Transverse colon (tissue), 4 donors: Measurements from ENCODE around the gene PACS1. TPM values are rescaled to one million over a fixed set of nuclear protein-coding genes. Genes with fewer than 3 reads are reported as not detected.

Experiments
- DNase-seq: peaks from one replicate; pipeline ENCODE4 v3.0.0-alpha.2; 2019
- H3K27ac ChIP-seq, 4 donors: fragments of 200-600 bp; sonication (generic); 2 replicates each; pipeline ENCODE4 v1.5.1; 2016 to 2018; ENCODE audit warnings: inconsistent platforms in 4 of 4
- H3K27me3 ChIP-seq: fragments of 200-600 bp; sonication (generic); 2 replicates; pipeline ENCODE4 v1.5.1; 2017; ENCODE audit warnings: inconsistent platforms
- H3K36me3 ChIP-seq, 4 donors: fragments of 200-600 bp; sonication (generic); 2 replicates each; pipeline ENCODE4 v1.5.1; 2017 to 2019; ENCODE audit warnings: inconsistent platforms in 4 of 4
- H3K4me1 ChIP-seq, 4 donors: fragments of 200-600 bp; sonication (generic); 2 replicates each; pipeline ENCODE4 v1.5.1; 2017 to 2020; ENCODE audit warnings: inconsistent platforms in 4 of 4
- H3K4me3 ChIP-seq, 4 donors: fragments of 200-600 bp; sonication (generic); 1 replicate in 1 of 4; 2 replicates in 3 of 4; pipeline versions ENCODE4 v1.5.1 to v1.6.1; 2017 to 2019; ENCODE audit warnings: inconsistent platforms in 4 of 4
- H3K9me3 ChIP-seq, 2 donors: fragments of 200-600 bp; sonication (generic); 2 replicates each; pipeline ENCODE4 v1.5.1; 2017 to 2019; ENCODE audit warnings: inconsistent platforms in 2 of 2
- CTCF ChIP-seq, 5 experiments: fragments of 200-600 bp in 3 of 5; fragments of 450-650 bp in 2 of 5; sonication (generic) in 3 of 5; IDR thresholded peaks; 1 replicate in 2 of 5; 2 replicates in 3 of 5; pipeline ENCODE4 v1.5.1; 2016 to 2017; ENCODE audit warnings: antibody characterized with exemption in 5 of 5, inconsistent platforms in 3 of 5, mild to moderate bottlenecking in 2 of 5, moderate library complexity in 1 of 5
- EP300 ChIP-seq: sonication (generic); formaldehyde crosslinking; IDR thresholded peaks from one replicate; pipeline ENCODE4 v1.6.1; 2017; ENCODE audit warnings: antibody characterized with exemption, low read depth
- POLR2A ChIP-seq: fragments of 450-650 bp; IDR thresholded peaks from one replicate; pipeline ENCODE4 v1.6.1; 2016; ENCODE audit warnings: antibody characterized with exemption, mild to moderate bottlenecking, moderate library complexity
- POLR2AphosphoS5 ChIP-seq, 3 donors: sonication (generic); formaldehyde crosslinking; IDR thresholded peaks; one replicate each; pipeline ENCODE4 v1.6.1; 2016; ENCODE audit warnings: antibody characterized with exemption in 3 of 3
- WGBS, 2 donors: methylation state at CpG; one replicate each; pipeline ENCODE4 v1.1.5; 2018; ENCODE audit warnings: low coverage in 1 of 2; 5-methylcytosine and 5-hydroxymethylcytosine counted together
- in situ Hi-C, 4 donors: fragments of 200-750 bp; cut with MboI; loops; one replicate each; pipeline versions ENCODE4 v1.15.0 to v1.15.1; 2017; ENCODE audit warnings: low sequenced_read_pairs in 3 of 4, low pct_ligation_motif_present in 1 of 4, low pct_unique_long_range_greater_than_20kb in 1 of 4
- intact Hi-C: fragments of 100-400 bp; cut with DNase I; formaldehyde crosslinking; loops from one replicate; pipeline ENCODE4 v1.15.1; 2023; ENCODE audit warnings: low total_unique reads
- total RNA-seq, 4 donors: library from RNA; depleted of rRNA; stranded (reverse); fragments of >200 nt; gene quantifications; one replicate each; pipeline ENCODE4 v1.1.0, GENCODE V29; 2016

PACS1 gene
- total RNA-seq, 4 donors from 2014 or later: 9.8 to 52.0 (median 27.2) TPM

- Histone ChIP-seq H3K27me3 (no peaks in the 10 kb centered on the region), H3K36me3 (no peaks in the 10 kb centered on the region), H3K4me3 (no peak overlapping the region), H3K9me3 (no peaks in the 10 kb centered on the region), H3K4me1 (peaks cover 0 to 6% (median 2%) of the 10 kb centered on the region in 4 donors), H3K27ac (no peak overlapping the region)
- DNase-seq: no peak
- TF ChIP-seq POLR2A (no peak), EP300 (no peak), POLR2AphosphoS5 (IDR thresholded peaks at IDR 0.05) (no peak), CTCF (IDR thresholded peaks at IDR 0.05) (no peak)
- in situ Hi-C loops (no loop called here), intact Hi-C loops (no loop called here)
Measured at GRCh38 chr11:66157182-66157864, 87.3 kb downstream of the PACS1 start.

- intact Hi-C loops (no loop called here), in situ Hi-C loops (no loop called here)
- Histone ChIP-seq H3K36me3 (no peaks in the 10 kb centered on the region), H3K9me3 (no peaks in the 10 kb centered on the region), H3K4me1 (peaks cover 0 to 6% (median 2%) of the 10 kb centered on the region in 4 donors), H3K4me3 (no peak overlapping the region), H3K27me3 (no peaks in the 10 kb centered on the region), H3K27ac (no peak overlapping the region)
- 80 to 94% methylated on average over 1 to 5 of the region's 5 CpGs for WGBS, 2 donors
- no peak for DNase-seq
- no peak for TF ChIP-seq EP300
- TF ChIP-seq POLR2AphosphoS5 (IDR thresholded peaks at IDR 0.05): no peak
- TF ChIP-seq CTCF (IDR thresholded peaks at IDR 0.05): no peak
- TF ChIP-seq POLR2A: no peak
Measured at GRCh38 chr11:66158156-66158555, 88.1 kb downstream of the PACS1 start.

GRCh38 chr11:66159324-66159984 lies 89.4 kb downstream of the PACS1 start:
- Histone ChIP-seq H3K4me1 (peaks cover 0 to 6% (median 2%) of the 10 kb centered on the region in 4 donors), H3K4me3 (no peak overlapping the region), H3K27me3 (no peaks in the 10 kb centered on the region), H3K27ac (no peak overlapping the region), H3K36me3 (no peaks in the 10 kb centered on the region), H3K9me3 (no peaks in the 10 kb centered on the region)
- TF ChIP-seq EP300 (no peak), CTCF (IDR thresholded peaks at IDR 0.05) (no peak)
- 61 to 83% methylated on average over 4 to 8 of the region's 8 CpGs for WGBS, 2 donors
- no peak for DNase-seq
- in situ Hi-C loops: no loop called here
- intact Hi-C loops: no loop called here

GRCh38 chr11:66160709-66161108 lies 90.6 kb downstream of the PACS1 start:
- peaks cover 0 to 6% (median 2%) of the 10 kb centered on the region in 4 donors for H3K4me1 ChIP-seq
- H3K27me3 ChIP-seq: no peaks in the 10 kb centered on the region
- TF ChIP-seq POLR2AphosphoS5 (IDR thresholded peaks at IDR 0.05) (no peak), POLR2A (no peak), EP300 (no peak), CTCF (IDR thresholded peaks at IDR 0.05) (no peak)
- in situ Hi-C loops: no loop called here
- 84 to 95% methylated on average over 2 to 5 of the region's 5 CpGs for WGBS, 2 donors
- H3K27ac ChIP-seq: no peak overlapping the region
- no peaks in the 10 kb centered on the region for H3K36me3 ChIP-seq
- DNase-seq: no peak
- no peak overlapping the region for H3K4me3 ChIP-seq
- intact Hi-C loops: no loop called here
- H3K9me3 ChIP-seq: no peaks in the 10 kb centered on the region
